Neural cell (in vitro differentiated cells): ENCODE measurements around the gene ZNF407.

Source experiments
- CTCF ChIP-seq: fragments of 450-650 bp; IDR thresholded peaks from 2 replicates; pipeline ENCODE4 v1.5.1; 2014; ENCODE audit warnings: antibody characterized with exemption, mild to moderate bottlenecking, moderate library complexity; ENCODE audit not compliant: poor library complexity, severe bottlenecking
- EP300 ChIP-seq: fragments of 450-650 bp; conservative IDR thresholded peaks from 2 replicates; pipeline ENCODE4 v1.6.1; 2014; ENCODE audit warnings: antibody characterized with exemption, mild to moderate bottlenecking, moderate library complexity; ENCODE audit not compliant: poor library complexity, severe bottlenecking
- EZH2 ChIP-seq: fragments of 200-600, 300-800 bp; shearing (Covaris generic), sonication (generic); IDR thresholded peaks from 2 replicates; pipeline ENCODE4 v1.6.1; 2014; ENCODE audit warnings: antibody characterized with exemption, low read length, borderline replicate concordance, mild to moderate bottlenecking; ENCODE audit not compliant: insufficient read depth, poor library complexity, severe bottlenecking
- POLR2AphosphoS5 ChIP-seq: IDR thresholded peaks from 2 replicates; pipeline ENCODE4 v1.6.1; 2012
- RAD21 ChIP-seq: fragments of 450-650 bp; conservative IDR thresholded peaks from 2 replicates; pipeline ENCODE4 v1.6.1; 2014; ENCODE audit warnings: antibody characterized with exemption, mild to moderate bottlenecking, moderate library complexity
- REST ChIP-seq: IDR thresholded peaks from 2 replicates; pipeline ENCODE4 v1.6.1; 2012; ENCODE audit warnings: borderline replicate concordance
- SMC3 ChIP-seq: fragments of 450-650 bp; conservative IDR thresholded peaks from 2 replicates; pipeline ENCODE4 v1.6.1; 2014; ENCODE audit warnings: antibody characterized with exemption, mild to moderate bottlenecking, moderate library complexity; ENCODE audit not compliant: poor library complexity

GRCh38 chr18:74929110-74929509 lies 331.4 kb downstream of the ZNF407 start:
- no peak for TF ChIP-seq CTCF
- no peak for TF ChIP-seq SMC3
- no peak for TF ChIP-seq EZH2
- no peak for TF ChIP-seq RAD21
- TF ChIP-seq EP300 = no peak
- TF ChIP-seq POLR2AphosphoS5 = no peak
- no peak for TF ChIP-seq REST
